Measurements from ENCODE around the gene OR7E24. TPM values are rescaled to one million over a fixed set of nuclear protein-coding genes. Genes with fewer than 3 reads are reported as not detected.

The OR7E24 gene
- total RNA-seq, 4 donors from 2014 or later, result not detected

DNA sequence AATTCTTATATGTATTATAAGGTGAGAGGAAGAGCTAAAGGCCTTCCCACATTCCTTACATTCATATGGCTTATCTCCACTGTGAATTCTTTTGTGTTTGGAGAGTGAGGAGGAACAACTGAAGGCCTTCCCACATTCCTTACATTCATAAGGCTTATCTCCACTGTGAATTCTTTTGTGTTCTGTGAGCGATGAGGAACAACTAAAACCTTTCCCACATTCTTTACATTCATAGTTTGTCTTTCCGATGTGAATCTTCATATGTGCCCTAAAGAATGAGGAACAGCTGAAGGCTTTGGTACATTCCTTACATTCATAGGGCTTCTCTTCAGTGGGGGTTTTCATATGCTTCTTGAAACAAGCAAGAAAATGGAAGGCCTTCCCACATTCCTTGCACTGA lies 45.6 kb downstream of the OR7E24 start:
- DNase-seq (ENCODE audit: low spot score) (no peak), ATAC-seq (ENCODE audit: low FRiP score) (no peak)
- TF ChIP-seq, protein P1, sequence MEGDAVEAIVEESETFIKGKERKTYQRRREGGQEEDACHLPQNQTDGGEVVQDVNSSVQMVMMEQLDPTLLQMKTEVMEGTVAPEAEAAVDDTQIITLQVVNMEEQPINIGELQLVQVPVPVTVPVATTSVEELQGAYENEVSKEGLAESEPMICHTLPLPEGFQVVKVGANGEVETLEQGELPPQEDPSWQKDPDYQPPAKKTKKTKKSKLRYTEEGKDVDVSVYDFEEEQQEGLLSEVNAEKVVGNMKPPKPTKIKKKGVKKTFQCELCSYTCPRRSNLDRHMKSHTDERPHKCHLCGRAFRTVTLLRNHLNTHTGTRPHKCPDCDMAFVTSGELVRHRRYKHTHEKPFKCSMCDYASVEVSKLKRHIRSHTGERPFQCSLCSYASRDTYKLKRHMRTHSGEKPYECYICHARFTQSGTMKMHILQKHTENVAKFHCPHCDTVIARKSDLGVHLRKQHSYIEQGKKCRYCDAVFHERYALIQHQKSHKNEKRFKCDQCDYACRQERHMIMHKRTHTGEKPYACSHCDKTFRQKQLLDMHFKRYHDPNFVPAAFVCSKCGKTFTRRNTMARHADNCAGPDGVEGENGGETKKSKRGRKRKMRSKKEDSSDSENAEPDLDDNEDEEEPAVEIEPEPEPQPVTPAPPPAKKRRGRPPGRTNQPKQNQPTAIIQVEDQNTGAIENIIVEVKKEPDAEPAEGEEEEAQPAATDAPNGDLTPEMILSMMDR (IDR thresholded peaks at IDR 0.05), result no peak

Other genes with a start within 250 kb of the OR7E24 start
- gene MUC16, start 240.5 kb upstream of the OR7E24 start, total RNA-seq, result 100 to 1,000 TPM in 2 of 4 donors, 10 to 100 TPM in 1, under 1 TPM in 1; 0.63 to 129 (median 86.7) TPM
- not detected for gene OR1M1, start 163.9 kb upstream of the OR7E24 start, total RNA-seq
- gene OR7G2, start 143.5 kb upstream of the OR7E24 start, total RNA-seq, result not detected
- gene OR7G1, start 135.2 kb upstream of the OR7E24 start, total RNA-seq, result not detected
- not detected for gene OR7G3, start 124.0 kb upstream of the OR7E24 start, total RNA-seq
- 10 to 100 TPM; 18.2 to 33.5 (median 19.0) TPM for gene ZNF317, start 110.5 kb upstream of the OR7E24 start, total RNA-seq
- not detected for gene OR7D2, start 72.0 kb upstream of the OR7E24 start, total RNA-seq
- gene OR7D4, start 31.3 kb upstream of the OR7E24 start, total RNA-seq, result not detected
- 10 to 100 TPM in 1 of 4 donors, 1 to 10 TPM in 3; 3.7 to 12.9 (median 7.2) TPM for gene ZNF699, start 58.9 kb downstream of the OR7E24 start, total RNA-seq
- gene ZNF559, start 73.2 kb downstream of the OR7E24 start, total RNA-seq, result 10 to 100 TPM in 3 of 4 donors, 1 to 10 TPM in 1; 7.8 to 33.6 (median 11.5) TPM
- 10 to 100 TPM in 1 of 4 donors, 1 to 10 TPM in 3; 1.8 to 10.2 (median 2.9) TPM for gene ZNF177, start 112.1 kb downstream of the OR7E24 start, total RNA-seq
- gene ZNF266, start 184.6 kb downstream of the OR7E24 start, total RNA-seq, result 10 to 100 TPM; 15.6 to 28.4 (median 20.3) TPM
- under 1 TPM in 1 of 4 donors, not detected in 3; 0.79 TPM for gene ZNF560, start 247.7 kb downstream of the OR7E24 start, total RNA-seq

All from omental fat pad (tissue), 4 donors.